IMR-90 (cell line): Measurements from ENCODE around the gene KRT71.

Experiments
- CTCF ChIP-seq: conservative IDR thresholded peaks from 2 replicates; pipeline ENCODE4 v1.5.1; 2012; ENCODE audit warnings: mild to moderate bottlenecking, low read depth, low read length, improper control_type of control experiment
- ELK1 ChIP-seq: fragments of 150-350 bp; IDR thresholded peaks from 2 replicates; pipeline ENCODE4 v1.6.1; 2016; ENCODE audit warnings: low read depth, mild to moderate bottlenecking, low read length, moderate library complexity, borderline replicate concordance
- POLR2A ChIP-seq: IDR thresholded peaks from 2 replicates; pipeline ENCODE4 v1.6.1; 2012; ENCODE audit warnings: mild to moderate bottlenecking, low read depth, low read length
- RFX5 ChIP-seq: IDR thresholded peaks from 2 replicates; pipeline ENCODE4 v1.8.0; 2012; ENCODE audit warnings: low read depth, mild to moderate bottlenecking, low read length, moderate library complexity

DNA sequence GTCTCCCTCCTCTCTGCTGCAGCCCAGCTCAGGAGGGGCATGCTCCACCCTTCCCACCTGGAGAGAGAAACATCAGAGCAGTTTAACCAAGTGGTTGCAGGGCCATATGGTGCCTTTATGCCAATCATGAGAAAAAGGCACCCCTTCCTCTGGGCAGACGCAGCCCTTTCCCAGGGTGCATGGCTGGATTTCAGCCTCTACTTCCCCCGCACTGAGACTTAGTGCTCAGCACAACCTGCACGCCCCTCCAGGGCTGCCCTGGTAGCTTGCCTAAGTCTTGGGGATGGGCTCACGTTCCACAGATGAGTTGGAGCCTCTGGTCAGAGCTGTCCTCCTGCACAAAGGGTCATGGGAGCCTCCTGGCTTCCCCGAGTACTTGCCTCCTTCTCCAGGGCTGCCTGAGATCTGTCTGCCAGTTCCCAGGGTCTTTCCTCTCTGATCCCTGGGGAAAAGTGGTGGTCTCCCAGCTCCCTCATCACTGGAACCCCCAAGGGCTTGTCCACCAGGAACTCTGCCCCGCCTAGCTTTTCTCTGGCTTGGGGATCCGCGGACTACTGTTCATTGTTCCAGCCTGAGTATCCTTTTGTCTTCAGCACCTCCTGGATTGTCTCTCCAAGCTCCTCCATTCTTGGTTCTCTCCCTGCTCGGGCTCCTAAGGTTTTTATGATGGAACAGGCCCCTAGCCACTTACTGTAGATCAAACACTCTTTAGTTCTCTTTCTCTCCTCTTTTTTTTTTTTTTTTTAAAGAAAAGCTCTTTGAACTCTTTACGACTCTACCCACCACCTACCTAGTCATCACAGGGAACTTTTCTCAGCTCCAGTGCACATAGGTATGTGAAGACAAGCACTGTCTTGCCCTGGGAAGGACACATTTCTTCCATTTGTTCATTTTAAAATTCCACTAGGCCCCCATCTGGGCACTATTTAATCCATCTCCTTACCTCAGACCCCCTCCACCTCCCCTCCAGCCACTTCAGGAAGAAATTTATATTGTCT lies 26.8 kb upstream of the KRT71 start:
- TF ChIP-seq RFX5 (no peak), POLR2A (no peak), CTCF (no peak), ELK1 (no peak)
